ENCODE measurements around the gene RABGEF1. TPM values are rescaled to one million over a fixed set of nuclear protein-coding genes. Genes with fewer than 3 reads are reported as not detected.
"Not testable (repeated sequence)": the region's sequence is repeated elsewhere in the genome, so short reads cannot be mapped to it uniquely, and the experiment has no call there.

RABGEF1 gene
- total and polyA plus RNA-seq, 8 donors, result 7.9 to 17.6 (median 13.6) TPM

DNA sequence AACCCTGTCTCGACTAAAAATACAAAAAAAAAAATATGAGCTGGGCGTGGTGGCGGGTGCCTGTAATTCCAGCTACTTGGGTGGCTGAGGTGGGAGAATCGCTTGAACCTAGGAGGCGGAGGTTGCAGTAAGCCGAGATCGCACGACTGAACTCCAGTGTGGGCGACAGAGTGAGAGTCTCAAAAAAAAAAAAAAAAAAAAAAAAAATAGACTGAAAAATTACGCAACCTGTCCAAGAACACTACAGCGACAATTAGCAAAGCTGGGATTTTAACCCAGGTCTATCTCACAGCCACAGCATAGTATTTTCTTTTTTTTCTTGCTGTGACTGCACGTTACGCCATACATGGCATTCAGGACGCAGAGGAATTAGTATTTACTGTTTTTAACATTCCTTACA, 1.1 kb upstream of the RABGEF1 start:
- Histone ChIP-seq H3K36me3 (no peaks in the 10 kb centered on the region), H3K27ac (peak overlapping the region in 2 of 4 donors; percentile 94 to 96), H3K4me1 (peaks cover 0 to 6% (median 0%) of the 10 kb centered on the region in 3 donors), H3K4me3 (peak overlapping the region; percentile 73 to 97 (median 94)), H3K27me3 (no peaks in the 10 kb centered on the region), H3K9me3 (no peaks in the 10 kb centered on the region)
- ATAC-seq, result no peak
- FAIRE-seq, result no peak
- intact Hi-C loops (cut with DNase I), result no loop called here
- 84 to 89% methylated on average over 14 of the region's 14 CpGs for WGBS, 2 donors
- no peak for TF ChIP-seq CTCF (IDR thresholded peaks at IDR 0.05)
- DNase-seq, result no peak

- intact Hi-C loops (cut with DNase I), result no loop called here
Observed at GRCh38 chr7:66739953-66740301, 606 bp upstream of the RABGEF1 start.

GRCh38 chr7:66740980-66741709, 612 bp downstream of the RABGEF1 start:
- ATAC-seq, result peak; percentile 64 to 74 (median 68)
- FAIRE-seq; H3K27me3 ChIP-seq; H3K9me3 ChIP-seq; H3K36me3 ChIP-seq; intact Hi-C loops (cut with DNase I); H3K4me1 ChIP-seq: not testable (repeated sequence)
- Histone ChIP-seq H3K4me3 (peak overlapping the region; percentile 73 to 97 (median 94)), H3K27ac (peak overlapping the region; percentile 90 to 96 (median 92))
- DNase-seq, result peak; percentile 51 to 85 (median 66)
- WGBS, 2 donors, result 0 to 1% methylated on average over 47 to 54 of the region's 54 CpGs

More at GRCh38 chr7:66739953-66740301, 606 bp upstream of the RABGEF1 start:
- no peaks in the 10 kb centered on the region for H3K36me3 ChIP-seq
- peak overlapping the region; percentile 90 to 96 (median 92) for H3K27ac ChIP-seq
- H3K4me1 ChIP-seq, result peaks cover 0 to 6% (median 0%) of the 10 kb centered on the region in 3 donors
- 5 to 11% methylated on average over 12 of the region's 12 CpGs for WGBS, 2 donors
- no peaks in the 10 kb centered on the region for H3K27me3 ChIP-seq
- no peaks in the 10 kb centered on the region for H3K9me3 ChIP-seq
- no peak for TF ChIP-seq CTCF (IDR thresholded peaks at IDR 0.05)
- peak overlapping the region; percentile 73 to 97 (median 94) for H3K4me3 ChIP-seq
- ATAC-seq (peak in 2 of 4 donors; percentile 0 to 1), DNase-seq (peak in 1 of 6 donors; percentile 24), FAIRE-seq (no peak)

DNA sequence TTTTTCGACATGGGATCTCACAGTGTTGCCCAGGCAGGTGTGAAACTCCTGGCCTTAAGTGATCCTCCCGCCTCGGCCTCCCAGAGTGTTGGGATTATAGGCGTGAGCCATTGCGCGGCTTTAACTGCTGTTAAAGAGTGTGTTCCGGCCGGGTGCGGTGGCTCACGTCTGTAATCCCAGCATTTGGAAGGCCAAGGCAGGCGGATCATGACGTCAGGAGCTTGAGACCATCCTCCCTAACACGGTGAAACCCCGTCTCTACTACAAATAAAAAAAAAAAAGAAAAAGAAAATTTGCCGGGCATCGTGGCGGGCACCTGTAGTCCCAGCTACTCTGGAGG, 1.1 kb downstream of the RABGEF1 start:
- no peak for TF ChIP-seq CTCF (IDR thresholded peaks at IDR 0.05)
- ATAC-seq (peak in 2 of 4 donors; percentile 3 to 6), DNase-seq (peak in 5 of 6 donors; percentile 32 to 61 (median 34)), FAIRE-seq (no peak)
- Histone ChIP-seq H3K36me3 (no peaks in the 10 kb centered on the region), H3K9me3 (no peaks in the 10 kb centered on the region), H3K27ac (peak overlapping the region; percentile 90 to 96 (median 92)), H3K27me3 (no peaks in the 10 kb centered on the region), H3K4me1 (peaks cover 0 to 6% (median 0%) of the 10 kb centered on the region in 3 donors), H3K4me3 (peak overlapping the region; percentile 73 to 97 (median 94))
- WGBS, 2 donors, result 25 to 26% methylated on average over 17 of the region's 17 CpGs
- intact Hi-C loops (cut with DNase I), result no loop called here

- intact Hi-C loops (cut with DNase I); FAIRE-seq: not testable (repeated sequence)
- H3K4me3 ChIP-seq, result peak overlapping the region in 2 of 4 donors; percentile 92 to 97
Observed at GRCh38 chr7:66742298-66742697, 1.8 kb downstream of the RABGEF1 start.

GRCh38 chr7:66743920-66744319, 3.4 kb downstream of the RABGEF1 start:
- no peak for TF ChIP-seq CTCF (IDR thresholded peaks at IDR 0.05)
- Histone ChIP-seq H3K36me3 (no peaks in the 10 kb centered on the region), H3K4me1 (peaks cover 12 to 23% (median 14%) of the 10 kb centered on the region in 3 donors), H3K27me3 (no peaks in the 10 kb centered on the region), H3K9me3 (no peaks in the 10 kb centered on the region), H3K27ac (no peak overlapping the region), H3K4me3 (no peak overlapping the region)
- DNase-seq (no peak), FAIRE-seq (no peak), ATAC-seq (no peak)
- WGBS, 2 donors, result 87 to 91% methylated on average over 9 of the region's 9 CpGs
- intact Hi-C loops (cut with DNase I), result no loop called here

More at GRCh38 chr7:66742298-66742697, 1.8 kb downstream of the RABGEF1 start:
- not testable (repeated sequence) for ATAC-seq, H3K9me3 ChIP-seq, DNase-seq, H3K4me1 ChIP-seq, H3K36me3 ChIP-seq, H3K27me3 ChIP-seq
- H3K27ac ChIP-seq, result peak overlapping the region in 1 of 4 donors; percentile 94
- WGBS, 2 donors, result 33 to 55% methylated on average over 4 of the region's 4 CpGs
